DOHH2 (cell line): Measurements from ENCODE around the gene SLC10A3.

ENCODE experiments used
- CTCF ChIP-seq: fragments of 200-600 bp; sonication (generic); IDR thresholded peaks from one replicate; pipeline ENCODE4 v1.5.1; 2014; ENCODE audit warnings: antibody characterized with exemption, mild to moderate bottlenecking, low read depth, low read length; ENCODE audit not compliant: poor library complexity, severe bottlenecking
- EZH2phosphoT487 ChIP-seq: fragments of 200-600 bp; sonication (generic); IDR thresholded peaks from 2 replicates; pipeline ENCODE4 v1.6.1; 2017; ENCODE audit warnings: borderline replicate concordance, mild to moderate bottlenecking, antibody characterized with exemption, low read length, moderate library complexity, mixed read lengths

GRCh38 chrX:154535892-154536291, 45.5 kb upstream of the SLC10A3 start:
- TF ChIP-seq CTCF (no peak), EZH2phosphoT487 (no peak)
